ENCODE data around the gene CENATAC. TPM values are rescaled to one million over a fixed set of nuclear protein-coding genes. Genes with fewer than 3 reads are reported as not detected.

Gene CENATAC
- total RNA-seq, 4 donors from 2014 or later, result 39.0 to 114 (median 54.9) TPM

GRCh38 chr11:118984825-118985224 lies 13.1 kb upstream of the CENATAC start:
- no peak for TF ChIP-seq CTCF (IDR thresholded peaks at IDR 0.05; ENCODE audit: low read depth)

GRCh38 chr11:118988280-118988679 lies 9.7 kb upstream of the CENATAC start:
- no peak for TF ChIP-seq CTCF (IDR thresholded peaks at IDR 0.05; ENCODE audit: low read depth)

- TF ChIP-seq CTCF (IDR thresholded peaks at IDR 0.05; ENCODE audit: low read depth), result no peak
Measured at GRCh38 chr11:118996926-118997626, 862 bp upstream of the CENATAC start.

- no peak for TF ChIP-seq CTCF (IDR thresholded peaks at IDR 0.05; ENCODE audit: low read depth)
Measured at GRCh38 chr11:118998388-118998717, 415 bp downstream of the CENATAC start.

GRCh38 chr11:118998822-118999221 lies 884 bp downstream of the CENATAC start:
- no peak for TF ChIP-seq CTCF (IDR thresholded peaks at IDR 0.05; ENCODE audit: low read depth)

GRCh38 chr11:119000906-119001305 lies 3.0 kb downstream of the CENATAC start:
- no peak for TF ChIP-seq CTCF (IDR thresholded peaks at IDR 0.05; ENCODE audit: low read depth)

- no peak for TF ChIP-seq CTCF (IDR thresholded peaks at IDR 0.05; ENCODE audit: low read depth)
Measured at GRCh38 chr11:119006656-119007055, 8.7 kb downstream of the CENATAC start.
